K562 (cell line): ENCODE data around the gene LGR6. TPM values are rescaled to one million over a fixed set of nuclear protein-coding genes. Genes with fewer than 3 reads are reported as not detected.

Experiments used
- ATAC-seq: fragments of 200-7000 bp; cut with Tn5 transposase; 3 replicates; pipeline ENCODE4 v1.9.1; 2020; ENCODE audit warnings: moderate library complexity
- BruUV-seq: library from RNA; stranded (reverse); fragments of 400-500 nt; replicated peaks from 2 replicates; lab custom pipeline; 2021; lab: Mats Ljungman, UMichigan
- CTCF ChIA-PET: fragments of 300-600 bp; formaldehyde crosslinking; extraction: SDS; loops from one replicate; lab custom pipeline; 2021; ENCODE audit warnings: low intra/inter-chr PET ratio; lab: Yijun Ruan, JAX
- POLR2A ChIA-PET: fragments of 300-600, 350-650 bp; sonication (Branson Sonifier 250); formaldehyde crosslinking; extraction: SDS; loops from one replicate; lab custom pipeline; 2021; ENCODE audit warnings: antibody characterized with exemption, inconsistent platforms; lab: Yijun Ruan, JAX
- DNase-seq, 4 experiments: peaks; one replicate each; pipeline versions ENCODE4 v3.0.0 to v3.0.0-alpha.2; 2011 to 2018; ENCODE audit warnings: low spot score in 3 of 4, mixed read lengths in 3 of 4; ENCODE audit errors: extremely low read depth in 1 of 4
- FAIRE-seq: peaks from 2 replicates; lab custom pipeline; 2011; peaks lifted over from hg19 to GRCh38; lab: Jason Lieb, UNC
- H2AFZ ChIP-seq: 2 replicates; pipeline ENCODE4 v1.6.0; 2011; ENCODE audit warnings: low read depth, low read length, control low read depth, inconsistent platforms
- H3K27ac ChIP-seq: fragments of 200-600 bp; 3 replicates; pipeline ENCODE4 v1.8.0; 2011; ENCODE audit warnings: low read depth, mild to moderate bottlenecking, control low read depth, inconsistent platforms, low read length, moderate library complexity, mixed read lengths; ENCODE audit errors: extremely low read depth
- H3K27me3 ChIP-seq, 2 experiments: fragments of 300-600 bp in 1 of 2; 2 replicates in 1 of 2; 3 replicates in 1 of 2; pipeline versions ENCODE4 v1.6.0 to v1.8.0; 2011; ENCODE audit warnings: inconsistent platforms in 2 of 2, low read length in 2 of 2, mild to moderate bottlenecking in 1 of 2, mixed read lengths in 1 of 2, moderate library complexity in 1 of 2; ENCODE audit not compliant: control insufficient read depth in 2 of 2, insufficient read depth in 2 of 2
- H3K36me3 ChIP-seq: fragments of 300-600 bp; 3 replicates; pipeline ENCODE4 v1.8.0; 2011; ENCODE audit warnings: mild to moderate bottlenecking, low read length, inconsistent platforms; ENCODE audit not compliant: control insufficient read depth, insufficient read depth
- H3K4me1 ChIP-seq, 2 experiments: fragments of 200-600 bp in 1 of 2; replicated peaks in 1 of 2; 2 replicates in 1 of 2; 3 replicates in 1 of 2; pipeline versions ENCODE4 v1.5.1 to v1.8.0; 2011; ENCODE audit warnings: inconsistent platforms in 2 of 2, low read length in 2 of 2, mild to moderate bottlenecking in 1 of 2, mixed read lengths in 1 of 2, moderate library complexity in 1 of 2; ENCODE audit not compliant: control insufficient read depth in 2 of 2, insufficient read depth in 2 of 2
- H3K4me2 ChIP-seq: 2 replicates; pipeline ENCODE4 v1.6.1; 2011; ENCODE audit warnings: low read length, control low read depth, inconsistent platforms, mixed read lengths; ENCODE audit not compliant: insufficient read depth
- H3K4me3 ChIP-seq: fragments of 200-600 bp; sonication (generic), shearing (Covaris generic); 2 replicates; pipeline ENCODE4 v1.5.1; 2016; ENCODE audit warnings: control low read depth, inconsistent platforms
- H3K79me2 ChIP-seq: fragments of 200-600 bp; 3 replicates; pipeline ENCODE4 v1.8.0; 2011; ENCODE audit warnings: low read length, inconsistent platforms; ENCODE audit not compliant: control insufficient read depth, insufficient read depth
- H3K9ac ChIP-seq, 2 experiments: 2 replicates each; pipeline versions ENCODE4 v1.6.0 to v1.6.1; 2011; ENCODE audit warnings: low read depth in 2 of 2, low read length in 2 of 2, control low read depth in 1 of 2, inconsistent platforms in 1 of 2, mild to moderate bottlenecking in 1 of 2, mixed read lengths in 1 of 2; ENCODE audit not compliant: insufficient read depth in 1 of 2
- H3K9me1 ChIP-seq: one replicate; pipeline ENCODE4 v1.6.0; 2011; ENCODE audit warnings: inconsistent platforms, mild to moderate bottlenecking, low read length, moderate library complexity; ENCODE audit not compliant: control insufficient read depth, insufficient read depth
- H3K9me3 ChIP-seq: replicated peaks from 2 replicates; pipeline ENCODE4 v1.5.1; 2011; ENCODE audit warnings: low read depth, low read length, inconsistent platforms; ENCODE audit not compliant: control insufficient read depth, insufficient read depth
- H4K20me1 ChIP-seq: replicated peaks from 2 replicates; pipeline ENCODE4 v1.6.1; 2011; ENCODE audit warnings: low read length, inconsistent platforms, mixed read lengths; ENCODE audit not compliant: control insufficient read depth, insufficient read depth
- CTCF ChIP-seq, 3 experiments: IDR thresholded peaks in 2 of 3; conservative IDR thresholded peaks in 1 of 3; 2 replicates each; pipeline ENCODE4 v1.5.1; 2011 to 2012; ENCODE audit warnings: low read length in 3 of 3, mild to moderate bottlenecking in 3 of 3, control low read depth in 2 of 3, improper control_type of control experiment in 1 of 3, inconsistent platforms in 1 of 3, low read depth in 1 of 3, mixed read lengths in 1 of 3, moderate library complexity in 1 of 3; ENCODE audit not compliant: insufficient read depth in 2 of 3
- HMG20A ChIP-seq: fragments of 450-650 bp; formaldehyde crosslinking; conservative IDR thresholded peaks from 2 replicates; pipeline ENCODE4 v1.4.0; 2020; ENCODE audit warnings: mild to moderate bottlenecking, mixed read lengths
- RAD21 ChIP-seq, 2 experiments: fragments of 250-450 bp in 1 of 2; fragments of 450-650 bp in 1 of 2; sonication (Bioruptor Pico) in 1 of 2; formaldehyde crosslinking in 1 of 2; IDR thresholded peaks in 1 of 2; conservative IDR thresholded peaks in 1 of 2; 2 replicates each; pipeline versions ENCODE4 v1.4.0 to v1.8.0; 2020 to 2022; ENCODE audit warnings: mild to moderate bottlenecking in 2 of 2, moderate library complexity in 1 of 2
- WGBS: fragments of 100-300 bp; shearing (Covaris generic); methylation state at CpG from one replicate; pipeline ENCODE4 v1.1.6; 2016; ENCODE audit warnings: low coverage, mixed read lengths; ENCODE audit not compliant: insufficient coverage; ENCODE audit errors: missing lambda C conversion rate; 5-methylcytosine and 5-hydroxymethylcytosine counted together
- in situ Hi-C: fragments of 300-500 bp; cut with MboI; formaldehyde crosslinking; loops from 4 replicates; pipeline ENCODE4 v1.15.0; 2018; ENCODE audit warnings: inconsistent platforms, mixed read lengths
- intact Hi-C: fragments of 100-400 bp; cut with micrococcal nuclease; formaldehyde crosslinking; loops from 2 replicates; pipeline ENCODE4 v1.14.2; 2022
- polyA plus RNA-seq, 8 experiments: library from polyadenylated mRNA; depleted of rRNA in 4 of 8; stranded (reverse) in 5 of 8; unstranded in 3 of 8; fragments of >200 nt; fragmentation: Nextera tagmentation in 2 of 8; fragmentation: Illumina TruSeq in 1 of 8; extraction: Ambion mirVana in 2 of 8; extraction: Trizol in 1 of 8; gene quantifications; 2 replicates each; pipeline versions ENCODE4 v1.2.1 to v1.2.3, GENCODE V29; 2011 to 2014; ENCODE audit warnings: inconsistent platforms in 1 of 8, missing spikeins in 1 of 8
- total RNA-seq, 7 experiments: library from RNA; depleted of rRNA in 6 of 7; stranded (reverse); fragments of >200 nt in 6 of 7; fragmentation: Illumina TruSeq in 2 of 7; extraction: Trizol in 2 of 7; gene quantifications; 2 replicates each; pipeline versions ENCODE4 v1.2.1 to v1.2.3, GENCODE V29; 2011 to 2021; ENCODE audit warnings: low replicate concordance in 1 of 7

LGR6 gene
- total and polyA plus RNA-seq, 9 of the 15 experiments (the other 6 are each of a cell fraction or from before 2014, with no cell fraction given), result 0.01 to 0.54 (median 0.17) TPM; not detected in 1

- ATAC-seq (peak; percentile 79), FAIRE-seq (no peak), DNase-seq (no peak)
- Histone ChIP-seq H3K9me3 (no peaks in the 10 kb centered on the region), H3K4me3 (no peak overlapping the region), H3K9ac (no peak overlapping the region), H3K4me2 (no peak overlapping the region), H3K27ac (no peak overlapping the region), H4K20me1 (peaks cover 14% of the 10 kb centered on the region; the same call in 1 of the 2 replicates), H2AFZ (no peak overlapping the region), H3K27me3 (peaks cover 34 to 56% of the 10 kb centered on the region in 2 experiments; a peak in 4 of 5 replicates), H3K9me1 (no peaks in the 10 kb centered on the region), H3K36me3 (no peaks in the 10 kb centered on the region), H3K4me1 (peaks cover 0 to 6% of the 10 kb centered on the region in 2 experiments; a peak in 2 of 5 replicates), H3K79me2 (no peaks in the 10 kb centered on the region)
- in situ Hi-C loops, result loop anchor here (25.0 kb wide), 1 partner anchor 102 kb away; no protein-coding TSS in a partner anchor
- ChIA-PET CTCF (no interaction called here), POLR2A (no interaction called here)
- BruUV-seq, result no TSS peak
- TF ChIP-seq CTCF (IDR thresholded peaks at IDR 0.05 in 2 of 3, conservative IDR thresholded peaks at IDR 0.05 in 1 of 3; ENCODE audit: insufficient read depth in 2 of 3, low read depth in 1 of 3, low read length in 3 of 3) (peak in 2 of 3 experiments; percentile 24 to 45; a peak in 2 of 6 replicates), RAD21 (CRISPR knock-in tag; conservative IDR thresholded peaks at IDR 0.05 in 1 of 2, IDR thresholded peaks at IDR 0.05 in 1 of 2) (peak in 1 of 2 experiments; percentile 21; a peak in 1 of 4 replicates), HMG20A (CRISPR knock-in tag) (no peak)
- intact Hi-C loops, result no loop called here
- WGBS, result 0% methylated on average over 6 of the region's 6 CpGs
Observed at GRCh38 chr1:202210385-202210784, 16.8 kb downstream of the LGR6 start.
